Kasumi-1 (cell line): ENCODE data around the gene IKBKE.
A peak's percentile ranks its signal among the peaks of the same experiment; 100 is the strongest.

ENCODE experiments used
- DNase-seq, 2 experiments: peaks; one replicate each; lab custom pipeline; 2025; lab: John Stamatoyannopoulos, UW

Gene IKBKE

GRCh38 chr1:206455289-206455665 is 15.0 kb upstream of the IKBKE start:
- no peak for DNase-seq

DNA sequence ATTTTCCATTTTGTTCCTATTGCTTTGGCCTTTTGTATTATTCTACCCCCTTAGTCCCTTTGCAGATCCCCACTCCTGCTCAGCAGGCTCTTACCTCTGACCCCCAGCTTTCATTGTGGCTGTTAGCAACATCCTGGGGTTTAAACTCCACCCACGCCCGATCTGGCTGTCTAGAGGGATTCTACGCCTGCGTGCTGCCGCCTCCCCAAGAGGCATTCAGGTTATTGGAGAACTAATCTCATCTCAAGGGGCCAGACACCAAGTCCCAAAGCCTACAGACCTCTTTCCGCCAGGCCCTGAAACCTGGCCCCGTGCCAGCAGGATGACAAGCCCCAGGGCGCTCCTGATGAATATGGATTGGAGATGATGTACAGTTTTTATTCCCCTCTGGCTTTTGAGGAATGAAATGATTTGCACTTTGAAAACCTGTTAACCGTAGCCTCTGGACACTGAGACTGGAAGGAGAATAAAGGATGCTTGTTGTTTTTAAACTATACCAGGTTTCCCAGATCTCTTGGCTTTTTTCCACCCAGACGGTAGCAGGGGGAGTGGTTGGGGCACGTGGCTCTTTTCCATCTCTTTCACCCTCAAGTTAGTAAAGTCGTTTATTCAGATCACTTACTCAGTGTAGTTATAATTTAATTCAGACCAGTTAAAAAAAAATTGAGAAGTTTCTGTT is 14.5 kb upstream of the IKBKE start:
- no peak for DNase-seq

DNA sequence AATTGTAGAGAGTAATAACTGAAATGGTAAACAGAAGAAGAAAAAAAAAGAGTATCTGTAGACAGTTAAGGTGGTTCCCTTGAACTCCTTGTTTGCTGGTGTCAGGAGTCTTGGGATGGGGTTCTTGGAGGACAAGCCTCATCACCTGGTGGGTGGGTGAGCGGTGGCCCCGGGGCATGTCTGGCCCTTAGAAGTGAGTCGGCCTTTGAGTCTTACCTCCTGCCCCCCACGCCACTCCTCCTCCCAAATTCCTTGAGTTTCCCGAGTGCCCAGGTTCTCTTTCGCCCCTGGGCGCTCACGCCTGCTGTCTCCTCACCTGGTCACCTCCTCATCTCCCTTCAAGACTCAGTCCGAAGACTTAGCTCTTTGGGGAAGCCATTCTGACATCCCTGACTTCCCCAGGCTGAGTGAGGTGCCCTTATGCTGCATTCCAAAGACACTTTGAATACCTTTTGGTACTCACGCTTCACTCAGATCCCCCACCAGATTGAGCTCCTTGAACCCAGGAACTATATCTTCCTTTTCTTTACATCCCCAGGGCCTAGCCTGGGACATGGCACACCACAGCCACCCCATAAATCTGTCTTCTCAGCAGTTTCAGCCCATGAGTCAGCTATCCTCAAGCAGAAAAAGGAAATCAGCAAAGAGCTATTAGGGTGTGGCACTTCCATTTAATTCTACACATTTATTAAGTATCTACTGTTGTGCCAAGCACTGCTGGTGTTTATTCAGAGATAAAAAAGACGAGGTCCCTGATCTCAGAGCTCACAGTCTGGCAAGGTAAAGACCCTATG is 13.5 kb upstream of the IKBKE start:
- DNase-seq: no peak

- DNase-seq: no peak
These were observed 12.7 kb upstream of the IKBKE start for GRCh38 chr1:206457408-206458120.

DNA sequence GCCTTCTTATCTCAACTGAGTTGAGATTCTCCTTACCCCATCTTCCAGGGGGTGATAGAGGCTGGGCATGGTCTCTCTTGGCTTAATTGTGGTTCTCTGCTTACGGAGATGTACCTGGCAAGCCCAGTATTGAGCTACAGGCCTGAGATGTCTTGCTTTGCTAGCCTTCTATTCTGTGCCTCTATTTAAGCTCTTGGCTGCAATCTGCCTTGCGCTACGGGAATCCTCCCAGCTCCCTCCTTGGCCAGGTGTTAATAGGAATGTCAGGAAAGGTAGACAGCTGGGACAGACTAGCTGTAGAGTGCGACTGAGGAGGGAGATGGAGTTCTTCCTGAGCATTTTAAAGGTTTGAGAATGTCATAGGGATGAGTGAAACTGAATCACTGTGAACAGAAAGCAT is 10.6 kb upstream of the IKBKE start:
- no peak for DNase-seq

DNA sequence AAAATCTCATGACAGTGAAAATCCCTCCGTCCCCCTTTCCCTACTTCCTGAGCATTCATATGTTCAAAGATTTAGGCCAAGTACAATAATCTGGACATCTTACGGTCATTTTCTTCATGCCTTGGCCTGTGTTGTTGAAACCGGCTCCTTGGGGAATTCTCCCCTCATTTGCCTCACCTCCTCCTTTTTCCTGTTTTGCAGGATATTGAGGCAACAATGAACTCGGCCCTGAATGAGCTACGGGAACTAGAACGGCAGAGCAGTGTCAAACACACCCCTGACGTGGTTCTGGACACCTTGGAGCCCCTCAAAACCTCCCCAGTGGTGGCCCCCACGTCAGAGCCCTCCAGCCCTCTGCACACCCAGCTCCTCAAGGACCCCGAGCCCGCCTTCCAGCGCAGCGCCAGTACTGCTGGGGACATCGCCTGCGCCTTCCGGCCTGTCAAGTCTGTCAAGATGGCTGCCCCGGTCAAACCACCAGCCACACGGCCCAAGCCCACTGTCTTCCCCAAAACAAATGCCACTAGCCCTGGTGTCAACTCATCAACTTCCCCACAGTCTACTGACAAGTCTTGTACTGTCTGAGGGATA is 9.3 kb upstream of the IKBKE start:
- DNase-seq: no peak

DNA sequence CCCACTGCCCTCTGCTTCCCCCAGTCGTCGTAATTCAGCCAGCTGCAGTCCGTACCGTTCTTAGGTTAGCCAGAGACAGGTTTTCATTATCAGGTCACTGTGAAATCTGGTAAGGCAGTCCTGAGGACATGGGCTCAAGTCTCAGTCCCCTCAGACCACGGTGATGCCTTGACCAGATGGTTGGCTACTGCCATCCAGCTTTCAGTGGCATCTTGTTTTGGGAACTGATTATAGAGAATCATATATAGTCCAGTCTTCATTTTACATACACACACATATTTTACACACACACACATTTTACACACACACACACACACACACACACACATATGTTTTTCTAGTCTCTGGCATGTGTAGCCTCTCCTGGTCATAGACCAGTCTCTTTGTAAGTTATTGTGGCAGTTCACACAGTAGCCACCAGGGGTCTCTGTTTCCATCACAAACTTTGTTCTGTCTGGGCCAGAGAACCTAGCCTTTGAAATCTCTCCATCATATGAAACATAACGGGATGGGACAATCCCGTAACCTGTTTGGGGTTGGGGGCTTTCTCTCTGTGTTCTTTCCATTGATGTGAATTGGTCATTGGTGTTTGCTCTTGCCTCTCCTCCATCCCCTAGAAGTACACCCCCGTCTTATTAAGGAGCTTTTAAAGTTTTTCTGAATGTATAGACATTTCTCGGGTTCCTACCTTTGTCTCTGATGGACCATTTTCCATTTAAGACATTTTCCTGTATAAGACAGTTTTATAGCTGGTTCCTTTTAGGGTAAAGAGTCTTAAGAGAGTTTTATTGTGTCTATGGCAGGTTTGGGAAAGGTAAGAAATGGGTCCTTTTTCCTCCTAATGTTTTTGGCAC is 8.4 kb upstream of the IKBKE start:
- peak; percentile 73 to 77 for DNase-seq

GRCh38 chr1:206463137-206463536 is 7.1 kb upstream of the IKBKE start:
- no peak for DNase-seq

GRCh38 chr1:206463911-206464310 is 6.4 kb upstream of the IKBKE start:
- no peak for DNase-seq

GRCh38 chr1:206464456-206464964 is 5.8 kb upstream of the IKBKE start:
- no peak for DNase-seq

GRCh38 chr1:206465951-206466350 is 4.3 kb upstream of the IKBKE start:
- DNase-seq: no peak

GRCh38 chr1:206466840-206467649 is 3.2 kb upstream of the IKBKE start:
- DNase-seq: no peak

GRCh38 chr1:206467915-206468314 is 2.4 kb upstream of the IKBKE start:
- DNase-seq: peak; percentile 97 to 98

DNA sequence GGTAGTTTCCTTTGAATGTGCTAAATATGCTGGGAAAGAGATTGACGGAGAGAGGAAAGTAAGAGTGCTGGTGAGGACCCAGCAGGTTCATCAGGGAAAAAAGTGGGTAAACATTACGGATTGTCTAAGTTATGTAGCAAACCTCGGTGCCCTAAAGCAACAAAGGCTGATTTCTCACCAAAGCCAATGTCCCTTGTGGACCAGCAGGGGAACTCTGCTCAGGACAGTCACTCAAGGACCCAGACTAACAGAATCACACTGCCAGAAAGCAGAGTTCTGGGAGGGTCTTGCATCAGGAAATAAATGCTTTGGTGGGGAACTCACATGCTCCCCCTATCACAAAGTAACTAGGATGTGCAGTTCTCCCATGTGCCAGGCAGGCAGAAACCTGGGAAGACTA is 1.7 kb upstream of the IKBKE start:
- DNase-seq: no peak

- no peak for DNase-seq
These were observed 804 bp upstream of the IKBKE start for GRCh38 chr1:206469411-206469932.

GRCh38 chr1:206470692-206471414 is 577 bp downstream of the IKBKE start:
- peak; percentile 78 to 85 for DNase-seq

DNA sequence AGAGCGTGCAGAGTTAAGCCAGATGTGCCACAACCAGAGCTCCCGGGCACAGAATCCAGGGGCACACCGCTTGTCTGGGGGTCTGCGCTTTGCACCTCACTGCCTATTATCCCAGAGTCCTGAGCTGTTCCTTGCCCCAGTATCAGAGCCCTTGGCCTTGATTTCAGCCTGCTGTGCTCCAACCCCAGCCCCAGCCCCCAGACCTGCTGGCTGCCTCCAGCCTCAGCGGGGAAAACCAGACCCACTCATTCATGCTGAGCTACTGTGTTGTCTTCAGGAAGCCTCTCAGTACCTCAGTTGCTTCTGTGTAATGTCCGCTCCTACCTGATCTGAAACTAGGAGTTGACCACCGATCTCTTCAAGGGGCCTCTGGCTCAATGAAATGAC is 1.1 kb downstream of the IKBKE start:
- no peak for DNase-seq

DNA sequence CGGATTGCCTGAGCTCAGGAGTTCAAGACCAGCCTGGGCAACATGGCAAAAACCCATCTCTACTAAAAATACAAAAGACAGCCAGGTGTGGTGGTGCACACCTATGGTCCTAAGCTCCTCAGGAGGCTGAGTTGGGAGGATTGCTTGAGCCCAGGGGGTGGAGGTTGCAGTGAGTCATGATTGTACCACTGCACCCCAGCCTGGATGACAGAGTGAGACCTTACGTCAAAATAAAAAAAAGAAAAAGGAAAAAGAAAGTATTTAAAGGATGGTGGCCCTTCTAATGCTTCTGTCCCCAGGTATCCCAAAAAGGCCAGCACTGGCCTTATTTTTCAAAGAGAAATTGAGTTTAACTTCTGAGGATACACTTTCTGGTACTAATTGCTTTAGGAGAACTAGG is 1.7 kb downstream of the IKBKE start:
- no peak for DNase-seq

DNA sequence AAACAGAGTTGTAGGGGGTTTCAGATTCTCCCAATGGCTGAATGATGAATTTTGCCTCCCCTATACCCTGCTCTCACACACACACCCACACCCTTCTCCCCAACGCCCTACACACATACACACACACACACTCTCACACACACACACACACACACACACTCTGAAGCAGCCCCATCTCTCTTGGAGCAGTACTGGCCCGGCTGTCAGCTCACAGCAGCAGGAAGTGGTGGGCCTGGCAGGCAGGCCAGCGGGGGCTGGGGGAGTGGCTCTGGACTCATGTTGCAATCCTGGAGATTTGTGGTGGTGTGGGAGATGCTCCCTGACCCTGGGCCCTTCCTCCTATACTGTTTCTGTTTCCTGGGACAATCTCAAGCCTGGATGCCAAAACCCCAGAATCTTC is 2.2 kb downstream of the IKBKE start:
- peak; percentile 97 for DNase-seq

DNA sequence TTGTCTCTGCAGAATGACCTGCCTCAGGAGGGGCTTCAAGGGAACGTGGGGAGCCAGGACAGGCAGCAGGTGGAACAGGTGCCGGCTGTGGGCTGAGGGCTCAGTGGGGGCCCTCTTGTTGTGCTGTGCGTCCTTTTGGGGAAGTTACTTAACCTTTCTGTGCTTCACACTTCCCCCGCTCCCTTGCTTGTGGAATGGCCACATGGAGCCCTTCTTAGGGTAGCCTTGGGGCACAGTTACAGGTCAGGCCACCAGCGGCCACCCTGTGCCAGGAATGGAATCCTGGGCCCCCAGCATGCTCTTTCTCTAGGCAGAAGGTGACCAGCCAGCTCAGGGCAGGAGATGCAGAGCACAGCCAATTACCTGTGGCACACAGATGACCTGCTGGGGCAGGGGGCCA is 2.6 kb downstream of the IKBKE start:
- DNase-seq: peak in 1 of 2 experiments; percentile 88
